ENCODE measurements around the gene MRPL49. TPM values are rescaled to one million over a fixed set of nuclear protein-coding genes. Genes with fewer than 3 reads are reported as not detected.

Gene MRPL49
- total RNA-seq, 4 donors from 2014 or later = 10.5 to 119 (median 60.9) TPM

DNA sequence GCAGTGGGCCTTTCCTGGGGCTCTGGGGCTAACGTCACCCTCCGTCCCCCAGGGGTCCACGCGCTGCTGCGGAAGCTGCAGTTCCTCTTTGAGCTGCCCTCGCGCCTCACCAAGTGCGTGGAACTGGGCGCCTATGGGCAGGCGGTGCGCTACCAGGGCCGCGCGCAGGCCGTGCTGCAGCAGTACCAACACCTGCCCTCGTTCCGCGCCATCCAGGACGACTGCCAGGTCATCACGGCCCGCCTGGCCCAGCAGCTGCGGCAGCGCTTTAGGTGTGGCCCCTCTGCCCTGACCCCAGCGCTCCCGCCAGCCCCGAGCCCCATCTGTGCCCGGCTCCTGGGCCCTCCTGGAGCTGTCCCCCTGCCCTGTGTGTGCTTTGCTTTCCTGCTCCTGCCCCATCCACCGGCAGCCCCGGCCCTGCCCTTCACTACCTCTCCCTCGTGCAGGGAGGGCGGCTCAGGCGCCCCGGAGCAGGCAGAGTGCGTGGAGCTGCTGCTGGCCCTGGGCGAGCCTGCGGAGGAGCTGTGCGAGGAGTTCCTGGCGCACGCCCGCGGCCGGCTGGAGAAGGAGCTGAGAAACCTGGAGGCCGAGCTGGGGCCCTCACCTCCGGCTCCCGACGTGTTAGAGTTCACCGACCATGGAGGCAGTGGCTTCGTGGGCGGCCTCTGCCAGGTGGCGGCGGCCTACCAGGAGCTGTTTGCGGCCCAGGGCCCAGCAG, 14.2 kb upstream of the MRPL49 start:
- Histone ChIP-seq H3K4me3 (no peak overlapping the region), H3K27ac (no peak overlapping the region), H3K4me1 (peaks cover 2 to 24% (median 13%) of the 10 kb centered on the region in 4 donors)

GRCh38 chr11:65108469-65109123, 13.5 kb upstream of the MRPL49 start:
- Histone ChIP-seq H3K36me3 (peaks cover 0 to 11% (median 3%) of the 10 kb centered on the region in 4 donors), H3K9me3 (no peaks in the 10 kb centered on the region), H3K4me3 (no peak overlapping the region), H3K27ac (no peak overlapping the region), H3K27me3 (no peaks in the 10 kb centered on the region), H3K4me1 (peaks cover 8 to 30% (median 19%) of the 10 kb centered on the region in 4 donors)
- no peak for DNase-seq
- WGBS, 2 donors (ENCODE audit: low coverage in 1 of 2) = 93 to 94% methylated on average over 9 to 29 of the region's 38 CpGs
- TF ChIP-seq, protein P1, sequence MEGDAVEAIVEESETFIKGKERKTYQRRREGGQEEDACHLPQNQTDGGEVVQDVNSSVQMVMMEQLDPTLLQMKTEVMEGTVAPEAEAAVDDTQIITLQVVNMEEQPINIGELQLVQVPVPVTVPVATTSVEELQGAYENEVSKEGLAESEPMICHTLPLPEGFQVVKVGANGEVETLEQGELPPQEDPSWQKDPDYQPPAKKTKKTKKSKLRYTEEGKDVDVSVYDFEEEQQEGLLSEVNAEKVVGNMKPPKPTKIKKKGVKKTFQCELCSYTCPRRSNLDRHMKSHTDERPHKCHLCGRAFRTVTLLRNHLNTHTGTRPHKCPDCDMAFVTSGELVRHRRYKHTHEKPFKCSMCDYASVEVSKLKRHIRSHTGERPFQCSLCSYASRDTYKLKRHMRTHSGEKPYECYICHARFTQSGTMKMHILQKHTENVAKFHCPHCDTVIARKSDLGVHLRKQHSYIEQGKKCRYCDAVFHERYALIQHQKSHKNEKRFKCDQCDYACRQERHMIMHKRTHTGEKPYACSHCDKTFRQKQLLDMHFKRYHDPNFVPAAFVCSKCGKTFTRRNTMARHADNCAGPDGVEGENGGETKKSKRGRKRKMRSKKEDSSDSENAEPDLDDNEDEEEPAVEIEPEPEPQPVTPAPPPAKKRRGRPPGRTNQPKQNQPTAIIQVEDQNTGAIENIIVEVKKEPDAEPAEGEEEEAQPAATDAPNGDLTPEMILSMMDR (IDR thresholded peaks at IDR 0.05) = no peak
- TF ChIP-seq POLR2AphosphoS5 (IDR thresholded peaks at IDR 0.05) (no peak), POLR2A (IDR thresholded peaks at IDR 0.05) (no peak), EP300 (IDR thresholded peaks at IDR 0.05; ENCODE audit: low read depth) (no peak)
- in situ Hi-C loops (cut with MboI; ENCODE audit: low pct_ligation_motif_present in 1 of 4, low pct_unique_long_range_greater_than_20kb in 1 of 4, low sequenced_read_pairs in 3 of 4) (no loop called here), intact Hi-C loops (cut with DNase I; ENCODE audit: low total_unique reads) (no loop called here)

More for the DNA sequence above, 14.2 kb upstream of the MRPL49 start:
- TF ChIP-seq, protein P1 (IDR thresholded peaks at IDR 0.05) = no peak
- TF ChIP-seq EP300 (IDR thresholded peaks at IDR 0.05; ENCODE audit: low read depth) (no peak), POLR2A (IDR thresholded peaks at IDR 0.05) (no peak), POLR2AphosphoS5 (IDR thresholded peaks at IDR 0.05) (no peak)
- H3K9me3 ChIP-seq = no peaks in the 10 kb centered on the region
- intact Hi-C loops (cut with DNase I; ENCODE audit: low total_unique reads) (no loop called here), in situ Hi-C loops (cut with MboI; ENCODE audit: low pct_ligation_motif_present in 1 of 4, low pct_unique_long_range_greater_than_20kb in 1 of 4, low sequenced_read_pairs in 3 of 4) (no loop called here)
- WGBS, 2 donors (ENCODE audit: low coverage in 1 of 2) = 96% methylated on average over 52 of the region's 52 CpGs; no CpG with 5 or more reads in 1 of the 2 donors
- no peaks in the 10 kb centered on the region for H3K27me3 ChIP-seq
- DNase-seq = no peak
- peaks cover 0 to 11% (median 3%) of the 10 kb centered on the region in 4 donors for H3K36me3 ChIP-seq

DNA sequence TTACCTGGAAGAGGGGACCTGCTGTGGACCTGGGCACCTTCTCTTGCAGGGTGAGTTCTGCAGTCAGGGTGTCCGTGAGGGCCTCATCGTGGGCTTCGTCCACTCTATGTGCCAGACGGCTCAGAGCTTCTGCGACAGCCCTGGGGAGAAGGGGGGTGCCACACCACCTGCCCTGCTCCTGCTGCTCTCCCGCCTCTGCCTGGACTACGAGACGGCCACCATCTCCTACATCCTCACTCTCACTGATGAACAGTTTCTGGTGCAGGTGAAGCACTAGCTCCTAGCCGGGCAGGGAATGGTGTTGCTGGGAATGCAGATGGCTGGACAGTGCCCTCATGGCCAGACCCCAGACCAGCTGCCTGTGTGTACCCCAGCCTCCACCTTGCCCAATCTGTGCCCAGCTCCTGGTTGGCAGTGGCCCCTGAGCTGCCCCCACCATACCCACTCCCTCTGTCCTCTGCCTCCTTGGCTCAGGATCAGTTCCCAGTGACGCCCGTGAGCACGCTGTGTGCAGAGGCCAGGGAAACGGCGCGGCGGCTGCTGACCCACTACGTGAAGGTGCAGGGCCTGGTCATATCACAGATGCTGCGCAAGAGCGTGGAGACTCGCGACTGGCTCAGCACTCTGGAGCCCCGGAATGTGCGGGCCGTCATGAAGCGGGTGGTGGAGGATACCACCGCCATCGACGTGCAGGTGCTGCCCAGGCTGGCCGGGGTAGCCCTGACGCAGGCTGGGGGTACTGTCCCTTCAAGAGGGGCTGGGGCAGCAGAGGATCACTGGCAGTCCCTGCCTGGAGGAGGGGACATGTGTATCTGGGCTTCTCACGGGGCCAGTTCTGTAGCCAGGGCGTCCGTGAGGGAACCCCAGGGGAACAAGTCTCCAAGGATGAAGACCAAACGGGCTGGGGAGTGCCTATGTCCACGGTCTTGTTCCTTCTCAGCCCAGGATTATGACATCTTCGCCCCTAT, 12.6 kb upstream of the MRPL49 start:
- no peaks in the 10 kb centered on the region for H3K9me3 ChIP-seq
- H3K4me1 ChIP-seq = peaks cover 8 to 32% (median 19%) of the 10 kb centered on the region in 4 donors
- 89% methylated on average over 34 of the region's 36 CpGs; no CpG with 5 or more reads in 1 of the 2 donors for WGBS, 2 donors (ENCODE audit: low coverage in 1 of 2)
- DNase-seq = no peak
- TF ChIP-seq POLR2A (IDR thresholded peaks at IDR 0.05) (no peak), POLR2AphosphoS5 (IDR thresholded peaks at IDR 0.05) (no peak)
- TF ChIP-seq, protein P1 (IDR thresholded peaks at IDR 0.05) = no peak
- in situ Hi-C loops (cut with MboI; ENCODE audit: low pct_ligation_motif_present in 1 of 4, low pct_unique_long_range_greater_than_20kb in 1 of 4, low sequenced_read_pairs in 3 of 4) = no loop called here
- no peak overlapping the region for H3K27ac ChIP-seq
- peaks cover 0 to 11% (median 3%) of the 10 kb centered on the region in 4 donors for H3K36me3 ChIP-seq
- no peaks in the 10 kb centered on the region for H3K27me3 ChIP-seq
- no peak overlapping the region for H3K4me3 ChIP-seq
- intact Hi-C loops (cut with DNase I; ENCODE audit: low total_unique reads) = loop anchor here (5.0 kb wide), 1 partner anchor 97 kb away; the partner anchor contains the start of gene ARL2
